ENCODE results near the gene FAM110D.

Gene FAM110D

GRCh38 chr1:26190373-26190987 is 31.6 kb downstream of the FAM110D start, which contains the start of gene CATSPER4:
CATSPER4 (plus strand) TSS chr1:26190602; CDS start chr1:26190628, 26 bp downstream.
- DNase-seq: no peak

- no peak for DNase-seq
These were observed 32.9 kb downstream of the FAM110D start for GRCh38 chr1:26191739-26192138.

GRCh38 chr1:26195805-26196204 is 36.9 kb downstream of the FAM110D start:
- DNase-seq: no peak

- no peak for DNase-seq
These were observed 38.4 kb downstream of the FAM110D start for GRCh38 chr1:26197301-26197700.

GRCh38 chr1:26197813-26198212 is 38.9 kb downstream of the FAM110D start:
- no peak for DNase-seq

GRCh38 chr1:26200413-26200812 is 41.5 kb downstream of the FAM110D start:
- no peak for DNase-seq

- no peak for DNase-seq
These were observed 44.9 kb downstream of the FAM110D start for GRCh38 chr1:26203642-26204318.

GRCh38 chr1:26210147-26210870 is 51.4 kb downstream of the FAM110D start:
- no peak for DNase-seq

- no peak for DNase-seq
These were observed 53.8 kb downstream of the FAM110D start for GRCh38 chr1:26212726-26213125.

GRCh38 chr1:26213335-26213905 is 54.5 kb downstream of the FAM110D start:
- DNase-seq: no peak
